WTC11 (cell line): ENCODE measurements around the gene LCE5A. TPM values are rescaled to one million over a fixed set of nuclear protein-coding genes. Genes with fewer than 3 reads are reported as not detected.

Experiments used
- ATAC-seq: fragments of 200-7000 bp; cut with Tn5 transposase; 2 replicates; pipeline ENCODE4 v1.10.0; 2021; ENCODE audit warnings: mild to moderate bottlenecking, moderate library complexity
- CTCF ChIA-PET: fragments of 300-600 bp; sonication (Branson Sonifier 250); formaldehyde crosslinking; loops from one replicate; lab custom pipeline; 2021; ENCODE audit warnings: antibody characterized with exemption; lab: Charles Lee
- POLR2A ChIA-PET: fragments of 350-600 bp; sonication (Branson Sonifier 250); formaldehyde crosslinking; loops from one replicate; lab custom pipeline; 2021; ENCODE audit warnings: antibody characterized with exemption; lab: Charles Lee
- DNase-seq: peaks from one replicate; pipeline ENCODE4 v3.0.0; 2021; ENCODE audit warnings: low spot score
- H3K27ac Mint-ChIP-seq: 2 replicates; pipeline ENCODE4 v1.8.0; 2021; ENCODE audit warnings: mixed read lengths
- H3K27me3 Mint-ChIP-seq: 2 replicates; pipeline ENCODE4 v1.8.0; 2021; ENCODE audit warnings: low read depth, mild to moderate bottlenecking, moderate library complexity, mixed read lengths
- H3K36me3 Mint-ChIP-seq: 2 replicates; pipeline ENCODE4 v1.8.0; 2021; ENCODE audit warnings: mixed read lengths
- H3K4me1 Mint-ChIP-seq: 2 replicates; pipeline ENCODE4 v1.8.0; 2022; ENCODE audit warnings: mixed read lengths
- H3K4me3 Mint-ChIP-seq: 2 replicates; pipeline ENCODE4 v1.8.0; 2021; ENCODE audit warnings: mild to moderate bottlenecking, moderate library complexity, mixed read lengths
- H3K9me3 Mint-ChIP-seq: 2 replicates; pipeline ENCODE4 v1.8.0; 2021; ENCODE audit warnings: mixed read lengths
- CBFB ChIP-seq: sonication (generic); formaldehyde crosslinking; IDR thresholded peaks from 2 replicates; pipeline ENCODE4 v1.8.1; 2022; ENCODE audit warnings: mild to moderate bottlenecking, low read depth, missing genetic modification reagents
- GRHL2 ChIP-seq: fragments of 250-450 bp; sonication (Bioruptor Pico); IDR thresholded peaks from 2 replicates; pipeline ENCODE4 v1.8.0; 2022; ENCODE audit warnings: mild to moderate bottlenecking, moderate library complexity; ENCODE audit not compliant: insufficient replicate concordance, severe bottlenecking
- HMGA2 ChIP-seq: fragments of 250-450 bp; sonication (Bioruptor Pico); IDR thresholded peaks from 2 replicates; pipeline ENCODE4 v1.4.0; 2021; ENCODE audit warnings: mild to moderate bottlenecking, moderate library complexity
- IRF2 ChIP-seq: sonication (generic); formaldehyde crosslinking; IDR thresholded peaks from 2 replicates; pipeline ENCODE4 v1.8.0; 2022; ENCODE audit warnings: low read depth, missing genetic modification reagents, borderline replicate concordance
- JUN ChIP-seq: sonication (generic); formaldehyde crosslinking; IDR thresholded peaks from 2 replicates; pipeline ENCODE4 v1.8.0; 2023; ENCODE audit warnings: mild to moderate bottlenecking, missing genetic modification reagents
- KAT7 ChIP-seq: sonication (generic); formaldehyde crosslinking; IDR thresholded peaks from 2 replicates; pipeline ENCODE4 v1.8.1; 2023; ENCODE audit warnings: missing genetic modification reagents, mild to moderate bottlenecking, borderline replicate concordance
- MYBL2 ChIP-seq: sonication (generic); formaldehyde crosslinking; IDR thresholded peaks from 2 replicates; pipeline ENCODE4 v1.8.1; 2023; ENCODE audit warnings: mild to moderate bottlenecking, moderate library complexity, missing genetic modification reagents
- NFYB ChIP-seq: sonication (generic); formaldehyde crosslinking; conservative IDR thresholded peaks from 2 replicates; pipeline ENCODE4 v1.8.0; 2022; ENCODE audit warnings: low read depth, missing genetic modification reagents
- NR3C1 ChIP-seq: sonication (generic); formaldehyde crosslinking; conservative IDR thresholded peaks from 2 replicates; pipeline ENCODE4 v1.8.1; 2023; ENCODE audit warnings: low read depth, mild to moderate bottlenecking, missing genetic modification reagents
- RORB ChIP-seq: fragments of 250-450 bp; sonication (Bioruptor Pico); IDR thresholded peaks from 2 replicates; pipeline ENCODE4 v1.9.0; 2021; ENCODE audit warnings: mild to moderate bottlenecking
- SP1 ChIP-seq: sonication (generic); formaldehyde crosslinking; conservative IDR thresholded peaks from 2 replicates; pipeline ENCODE4 v1.8.1; 2022; ENCODE audit warnings: missing genetic modification reagents
- ZNF317 ChIP-seq: sonication (generic); formaldehyde crosslinking; IDR thresholded peaks from 2 replicates; pipeline ENCODE4 v1.8.1; 2023; ENCODE audit warnings: low read depth, mild to moderate bottlenecking, moderate library complexity, missing genetic modification reagents, borderline replicate concordance
- ZNF423 ChIP-seq: fragments of 250-450 bp; sonication (Bioruptor Pico); IDR thresholded peaks from 2 replicates; pipeline ENCODE4 v2.1.2; 2022; ENCODE audit warnings: mild to moderate bottlenecking, moderate library complexity
- total RNA-seq: library from RNA; stranded (reverse); gene quantifications from 3 replicates; pipeline ENCODE4 v1.2.3, GENCODE V29; 2021
- TF ChIP-seq, protein P1 (sequence below): sonication (generic); formaldehyde crosslinking; IDR thresholded peaks from 2 replicates; pipeline ENCODE4 v1.8.1; 2022; ENCODE audit warnings: mild to moderate bottlenecking, moderate library complexity, missing genetic modification reagents
- TF ChIP-seq, protein P2 (sequence below): sonication (generic); formaldehyde crosslinking; IDR thresholded peaks from 2 replicates; pipeline ENCODE4 v1.8.0; 2022; ENCODE audit warnings: mild to moderate bottlenecking, missing genetic modification reagents
- TF ChIP-seq, protein P3 (sequence below): sonication (generic); formaldehyde crosslinking; IDR thresholded peaks from 2 replicates; pipeline ENCODE4 v1.8.0; 2023; ENCODE audit warnings: mild to moderate bottlenecking, missing genetic modification reagents
- TF ChIP-seq, protein P4 (sequence below): sonication (generic); formaldehyde crosslinking; IDR thresholded peaks from 2 replicates; pipeline ENCODE4 v1.8.1; 2023; ENCODE audit warnings: mild to moderate bottlenecking, moderate library complexity, missing genetic modification reagents
- TF ChIP-seq, protein P5 (sequence below): sonication (generic); formaldehyde crosslinking; IDR thresholded peaks from 2 replicates; pipeline ENCODE4 v1.8.1; 2023; ENCODE audit warnings: mild to moderate bottlenecking, missing genetic modification reagents, moderate library complexity
- TF ChIP-seq, protein P6 (sequence below): sonication (generic); formaldehyde crosslinking; IDR thresholded peaks from 2 replicates; pipeline ENCODE4 v1.8.0; 2022; ENCODE audit warnings: mild to moderate bottlenecking, missing genetic modification reagents

LCE5A gene
- total RNA-seq, 1 experiment from 2014 or later = not detected

DNA sequence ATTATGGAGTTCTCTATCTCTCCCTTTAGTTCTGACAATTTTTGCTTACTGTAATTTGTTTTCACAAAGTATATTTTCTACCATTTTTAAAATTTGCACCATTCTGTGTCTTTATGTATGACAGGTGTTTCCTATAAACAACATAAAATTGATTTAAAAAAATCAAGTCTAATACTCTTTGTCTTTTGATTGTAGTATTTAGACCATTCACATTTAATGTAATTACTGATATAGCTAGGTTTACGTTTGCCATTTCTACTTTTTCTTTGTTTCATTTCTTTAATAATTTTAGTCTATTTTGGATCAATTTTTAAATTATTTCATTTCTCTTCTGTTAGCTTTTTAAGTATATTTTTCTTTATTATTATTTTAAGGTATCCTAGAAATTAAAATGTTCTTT, 44.4 kb upstream of the LCE5A start (continued):
- TF ChIP-seq ZNF317 (CRISPR knock-in tag) (no peak), NFYB (CRISPR knock-in tag) (no peak), JUN (CRISPR knock-in tag) (no peak), CBFB (CRISPR knock-in tag) (no peak), SP1 (CRISPR knock-in tag) (no peak), GRHL2 (CRISPR knock-in tag) (no peak), NR3C1 (CRISPR knock-in tag) (no peak), IRF2 (CRISPR knock-in tag) (no peak)

DNA sequence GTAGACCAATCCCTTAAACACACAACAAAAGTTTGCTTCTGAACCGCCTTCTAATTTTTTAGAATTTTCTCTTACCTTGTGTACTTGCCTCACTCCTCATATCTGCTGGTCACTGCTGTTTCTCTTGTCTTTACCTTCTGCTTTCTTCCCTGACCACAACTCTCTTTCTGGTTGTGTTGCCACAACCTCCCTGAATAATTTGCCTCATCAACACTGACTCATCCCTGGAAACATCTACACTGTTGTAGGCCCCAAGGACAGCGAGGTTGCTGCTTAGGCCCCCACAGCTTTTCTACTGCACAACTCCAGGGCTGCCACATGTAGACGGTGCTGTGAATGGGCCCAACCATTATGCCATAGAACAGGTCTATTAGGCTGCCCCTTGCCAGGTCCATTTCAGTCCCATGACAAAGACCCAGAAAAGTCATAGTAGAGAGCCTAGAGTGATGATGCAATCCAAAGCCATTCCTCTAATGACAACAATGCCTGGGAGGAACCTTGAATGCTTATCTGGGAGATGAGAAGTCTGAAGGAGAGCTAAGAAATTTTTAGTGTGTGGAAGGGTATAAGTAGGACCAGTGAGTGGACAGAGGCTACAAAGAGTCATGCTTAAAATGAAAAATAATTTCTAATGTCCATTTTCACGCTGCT, 36.6 kb upstream of the LCE5A start:
- Mint-ChIP-seq H3K9me3 (peaks cover 61% of the 10 kb centered on the region), H3K36me3 (peaks cover 64% of the 10 kb centered on the region)
- DNase-seq = no peak

More for the DNA sequence above, 36.6 kb upstream of the LCE5A start:
- Mint-ChIP-seq H3K27ac (no peak overlapping the region), H3K4me1 (no peaks in the 10 kb centered on the region), H3K4me3 (no peak overlapping the region), H3K27me3 (peaks cover 19% of the 10 kb centered on the region)
- ChIA-PET CTCF (no interaction called here), POLR2A (no interaction called here)
- no peak for ATAC-seq
- TF ChIP-seq, protein P1, sequence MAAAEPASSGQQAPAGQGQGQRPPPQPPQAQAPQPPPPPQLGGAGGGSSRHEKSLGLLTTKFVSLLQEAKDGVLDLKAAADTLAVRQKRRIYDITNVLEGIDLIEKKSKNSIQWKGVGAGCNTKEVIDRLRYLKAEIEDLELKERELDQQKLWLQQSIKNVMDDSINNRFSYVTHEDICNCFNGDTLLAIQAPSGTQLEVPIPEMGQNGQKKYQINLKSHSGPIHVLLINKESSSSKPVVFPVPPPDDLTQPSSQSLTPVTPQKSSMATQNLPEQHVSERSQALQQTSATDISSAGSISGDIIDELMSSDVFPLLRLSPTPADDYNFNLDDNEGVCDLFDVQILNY (CRISPR knock-in tag) = no peak
- TF ChIP-seq, protein P2, sequence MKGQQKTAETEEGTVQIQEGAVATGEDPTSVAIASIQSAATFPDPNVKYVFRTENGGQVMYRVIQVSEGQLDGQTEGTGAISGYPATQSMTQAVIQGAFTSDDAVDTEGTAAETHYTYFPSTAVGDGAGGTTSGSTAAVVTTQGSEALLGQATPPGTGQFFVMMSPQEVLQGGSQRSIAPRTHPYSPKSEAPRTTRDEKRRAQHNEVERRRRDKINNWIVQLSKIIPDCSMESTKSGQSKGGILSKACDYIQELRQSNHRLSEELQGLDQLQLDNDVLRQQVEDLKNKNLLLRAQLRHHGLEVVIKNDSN (CRISPR knock-in tag) = no peak
- TF ChIP-seq MYBL2 (CRISPR knock-in tag) = no peak
- no peak for TF ChIP-seq ZNF317 (CRISPR knock-in tag)
- TF ChIP-seq JUN (CRISPR knock-in tag) = no peak
- no peak for TF ChIP-seq ZNF423 (CRISPR knock-in tag)
- TF ChIP-seq, protein P3, sequence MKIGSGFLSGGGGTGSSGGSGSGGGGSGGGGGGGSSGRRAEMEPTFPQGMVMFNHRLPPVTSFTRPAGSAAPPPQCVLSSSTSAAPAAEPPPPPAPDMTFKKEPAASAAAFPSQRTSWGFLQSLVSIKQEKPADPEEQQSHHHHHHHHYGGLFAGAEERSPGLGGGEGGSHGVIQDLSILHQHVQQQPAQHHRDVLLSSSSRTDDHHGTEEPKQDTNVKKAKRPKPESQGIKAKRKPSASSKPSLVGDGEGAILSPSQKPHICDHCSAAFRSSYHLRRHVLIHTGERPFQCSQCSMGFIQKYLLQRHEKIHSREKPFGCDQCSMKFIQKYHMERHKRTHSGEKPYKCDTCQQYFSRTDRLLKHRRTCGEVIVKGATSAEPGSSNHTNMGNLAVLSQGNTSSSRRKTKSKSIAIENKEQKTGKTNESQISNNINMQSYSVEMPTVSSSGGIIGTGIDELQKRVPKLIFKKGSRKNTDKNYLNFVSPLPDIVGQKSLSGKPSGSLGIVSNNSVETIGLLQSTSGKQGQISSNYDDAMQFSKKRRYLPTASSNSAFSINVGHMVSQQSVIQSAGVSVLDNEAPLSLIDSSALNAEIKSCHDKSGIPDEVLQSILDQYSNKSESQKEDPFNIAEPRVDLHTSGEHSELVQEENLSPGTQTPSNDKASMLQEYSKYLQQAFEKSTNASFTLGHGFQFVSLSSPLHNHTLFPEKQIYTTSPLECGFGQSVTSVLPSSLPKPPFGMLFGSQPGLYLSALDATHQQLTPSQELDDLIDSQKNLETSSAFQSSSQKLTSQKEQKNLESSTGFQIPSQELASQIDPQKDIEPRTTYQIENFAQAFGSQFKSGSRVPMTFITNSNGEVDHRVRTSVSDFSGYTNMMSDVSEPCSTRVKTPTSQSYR (CRISPR knock-in tag) = no peak
- no peak for TF ChIP-seq KAT7 (CRISPR knock-in tag)
- no peak for TF ChIP-seq RORB (CRISPR knock-in tag)
- TF ChIP-seq, protein P4, sequence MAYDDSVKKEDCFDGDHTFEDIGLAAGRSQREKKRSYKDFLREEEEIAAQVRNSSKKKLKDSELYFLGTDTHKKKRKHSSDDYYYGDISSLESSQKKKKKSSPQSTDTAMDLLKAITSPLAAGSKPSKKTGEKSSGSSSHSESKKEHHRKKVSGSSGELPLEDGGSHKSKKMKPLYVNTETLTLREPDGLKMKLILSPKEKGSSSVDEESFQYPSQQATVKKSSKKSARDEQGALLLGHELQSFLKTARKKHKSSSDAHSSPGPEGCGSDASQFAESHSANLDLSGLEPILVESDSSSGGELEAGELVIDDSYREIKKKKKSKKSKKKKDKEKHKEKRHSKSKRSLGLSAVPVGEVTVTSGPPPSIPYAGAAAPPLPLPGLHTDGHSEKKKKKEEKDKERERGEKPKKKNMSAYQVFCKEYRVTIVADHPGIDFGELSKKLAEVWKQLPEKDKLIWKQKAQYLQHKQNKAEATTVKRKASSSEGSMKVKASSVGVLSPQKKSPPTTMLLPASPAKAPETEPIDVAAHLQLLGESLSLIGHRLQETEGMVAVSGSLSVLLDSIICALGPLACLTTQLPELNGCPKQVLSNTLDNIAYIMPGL (CRISPR knock-in tag) = no peak
- TF ChIP-seq, protein P5, sequence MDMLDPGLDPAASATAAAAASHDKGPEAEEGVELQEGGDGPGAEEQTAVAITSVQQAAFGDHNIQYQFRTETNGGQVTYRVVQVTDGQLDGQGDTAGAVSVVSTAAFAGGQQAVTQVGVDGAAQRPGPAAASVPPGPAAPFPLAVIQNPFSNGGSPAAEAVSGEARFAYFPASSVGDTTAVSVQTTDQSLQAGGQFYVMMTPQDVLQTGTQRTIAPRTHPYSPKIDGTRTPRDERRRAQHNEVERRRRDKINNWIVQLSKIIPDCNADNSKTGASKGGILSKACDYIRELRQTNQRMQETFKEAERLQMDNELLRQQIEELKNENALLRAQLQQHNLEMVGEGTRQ = no peak
- TF ChIP-seq, protein P6, sequence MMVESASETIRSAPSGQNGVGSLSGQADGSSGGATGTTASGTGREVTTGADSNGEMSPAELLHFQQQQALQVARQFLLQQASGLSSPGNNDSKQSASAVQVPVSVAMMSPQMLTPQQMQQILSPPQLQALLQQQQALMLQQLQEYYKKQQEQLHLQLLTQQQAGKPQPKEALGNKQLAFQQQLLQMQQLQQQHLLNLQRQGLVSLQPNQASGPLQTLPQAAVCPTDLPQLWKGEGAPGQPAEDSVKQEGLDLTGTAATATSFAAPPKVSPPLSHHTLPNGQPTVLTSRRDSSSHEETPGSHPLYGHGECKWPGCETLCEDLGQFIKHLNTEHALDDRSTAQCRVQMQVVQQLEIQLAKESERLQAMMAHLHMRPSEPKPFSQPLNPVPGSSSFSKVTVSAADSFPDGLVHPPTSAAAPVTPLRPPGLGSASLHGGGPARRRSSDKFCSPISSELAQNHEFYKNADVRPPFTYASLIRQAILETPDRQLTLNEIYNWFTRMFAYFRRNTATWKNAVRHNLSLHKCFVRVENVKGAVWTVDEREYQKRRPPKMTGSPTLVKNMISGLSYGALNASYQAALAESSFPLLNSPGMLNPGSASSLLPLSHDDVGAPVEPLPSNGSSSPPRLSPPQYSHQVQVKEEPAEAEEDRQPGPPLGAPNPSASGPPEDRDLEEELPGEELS (CRISPR knock-in tag) = no peak
- no peak for TF ChIP-seq HMGA2 (CRISPR knock-in tag)
